ENCODE results near the gene PROK1. TPM values are rescaled to one million over a fixed set of nuclear protein-coding genes. Genes with fewer than 3 reads are reported as not detected.
A peak's percentile ranks its signal among the peaks of the same experiment; 100 is the strongest.
"Not testable (repeated sequence)": the region's sequence is repeated elsewhere in the genome, so short reads cannot be mapped to it uniquely, and the experiment has no call there.

PROK1 gene
- not detected for polyA plus RNA-seq (2013, experiment 1 of 2; ENCODE audit: insufficient read length)
- not detected for polyA plus RNA-seq (2013, experiment 2 of 2; ENCODE audit: insufficient read length)

- no peak for DNase-seq
Observed at GRCh38 chr1:110450929-110451328, at the start of gene PROK1. Gene PROK1, plus strand, starts transcription at chr1:110451149. Its CDS starts 68 bp downstream, at chr1:110451217.

- DNase-seq: no peak
Observed at GRCh38 chr1:110403805-110404204, 47.1 kb upstream of the PROK1 start.

GRCh38 chr1:110404401-110404800 is 46.5 kb upstream of the PROK1 start:
- DNase-seq: no peak

- not testable (repeated sequence) for DNase-seq
Observed at GRCh38 chr1:110406407-110406806, 44.5 kb upstream of the PROK1 start.

GRCh38 chr1:110407260-110408210 is 43.4 kb upstream of the PROK1 start, which contains the start of gene LAMTOR5:
Gene LAMTOR5, minus strand, starts transcription at chr1:110407694. Its CDS starts 74 bp downstream, at chr1:110407620.
- DNase-seq: peak; percentile 94

GRCh38 chr1:110408488-110408887 is 42.5 kb upstream of the PROK1 start:
- no peak for DNase-seq

GRCh38 chr1:110409316-110409715 is 41.6 kb upstream of the PROK1 start:
- DNase-seq: no peak

GRCh38 chr1:110411173-110411735 is 39.7 kb upstream of the PROK1 start:
- no peak for DNase-seq

GRCh38 chr1:110412576-110412975 is 38.4 kb upstream of the PROK1 start:
- peak; percentile 63 for DNase-seq

- DNase-seq: not testable (repeated sequence)
Observed at GRCh38 chr1:110413045-110413444, 37.9 kb upstream of the PROK1 start.

GRCh38 chr1:110418729-110419128 is 32.2 kb upstream of the PROK1 start:
- DNase-seq: no peak

GRCh38 chr1:110420023-110420662 is 30.8 kb upstream of the PROK1 start:
- no peak for DNase-seq

GRCh38 chr1:110420874-110421793 is 29.8 kb upstream of the PROK1 start:
- peak; percentile 15 for DNase-seq

GRCh38 chr1:110424699-110425611 is 26.0 kb upstream of the PROK1 start:
- DNase-seq: no peak

- no peak for DNase-seq
Observed at GRCh38 chr1:110425612-110426152, 25.3 kb upstream of the PROK1 start.

- no peak for DNase-seq
Observed at GRCh38 chr1:110426854-110427253, 24.1 kb upstream of the PROK1 start.

GRCh38 chr1:110428946-110429345 is 22.0 kb upstream of the PROK1 start:
- no peak for DNase-seq

- DNase-seq: no peak
Observed at GRCh38 chr1:110430366-110430765, 20.6 kb upstream of the PROK1 start.

GRCh38 chr1:110430901-110431300 is 20.0 kb upstream of the PROK1 start:
- no peak for DNase-seq

- DNase-seq: no peak
Observed at GRCh38 chr1:110433213-110433612, 17.7 kb upstream of the PROK1 start.

Data from fibroblast of skin of scalp (primary cell).